Caco-2 (cell line): Measurements from ENCODE around the gene CLSTN2. TPM values are rescaled to one million over a fixed set of nuclear protein-coding genes. Genes with fewer than 3 reads are reported as not detected.

Experiments used
- BruUV-seq: library from RNA; stranded (reverse); fragments of 400-500 nt; replicated peaks from 2 replicates; lab custom pipeline; 2021; lab: Mats Ljungman, UMichigan
- CTCF ChIA-PET: fragments of 300-600 bp; sonication (Branson Sonifier 250); formaldehyde crosslinking; loops from one replicate; lab custom pipeline; 2022; ENCODE audit warnings: antibody characterized with exemption; lab: Charles Lee
- POLR2A ChIA-PET: fragments of 300-600 bp; sonication (Branson Sonifier 250); formaldehyde crosslinking; loops from one replicate; lab custom pipeline; 2022; ENCODE audit warnings: antibody characterized with exemption; lab: Charles Lee
- DNase-seq, 2 experiments: peaks; one replicate each; pipeline versions ENCODE4 v3.0.0 to v3.0.0-alpha.2; 2020 to 2022
- H3K27me3 ChIP-seq: replicated peaks from 2 replicates; pipeline ENCODE4 v1.6.0; 2011; ENCODE audit warnings: low read length; ENCODE audit not compliant: control insufficient read depth, insufficient read depth
- H3K36me3 ChIP-seq: 2 replicates; pipeline ENCODE4 v1.5.1; 2011; ENCODE audit warnings: low read length; ENCODE audit not compliant: control insufficient read depth, insufficient read depth
- H3K4me1 ChIP-seq: fragments of 250-450 bp; sonication (Bioruptor Pico); 2 replicates; pipeline ENCODE4 v1.5.1; 2020; ENCODE audit warnings: mild to moderate bottlenecking
- H3K4me3 ChIP-seq: 2 replicates; pipeline ENCODE4 v1.5.1; 2011; ENCODE audit warnings: low read depth, mild to moderate bottlenecking, control low read depth, low read length
- H3K9me3 ChIP-seq: fragments of 250-450 bp; sonication (Bioruptor Pico); 2 replicates; pipeline ENCODE4 v1.5.1; 2020; ENCODE audit warnings: mild to moderate bottlenecking, moderate library complexity
- H3K27ac Mint-ChIP-seq: one replicate; pipeline ENCODE4 v1.8.0; 2022; ENCODE audit warnings: mixed read lengths; ENCODE audit not compliant: unreplicated experiment
- H3K27me3 Mint-ChIP-seq: one replicate; pipeline ENCODE4 v1.8.0; 2022; ENCODE audit warnings: mixed read lengths; ENCODE audit not compliant: insufficient read depth, unreplicated experiment
- H3K36me3 Mint-ChIP-seq: one replicate; pipeline ENCODE4 v1.8.0; 2022; ENCODE audit warnings: mild to moderate bottlenecking, mixed read lengths; ENCODE audit not compliant: insufficient read depth, unreplicated experiment
- H3K4me1 Mint-ChIP-seq: one replicate; pipeline ENCODE4 v1.8.0; 2022; ENCODE audit warnings: low read depth, mixed read lengths; ENCODE audit not compliant: unreplicated experiment
- H3K4me3 Mint-ChIP-seq: one replicate; pipeline ENCODE4 v1.8.0; 2022; ENCODE audit warnings: mild to moderate bottlenecking, moderate library complexity, mixed read lengths; ENCODE audit not compliant: unreplicated experiment
- H3K9me3 Mint-ChIP-seq: one replicate; pipeline ENCODE4 v1.8.0; 2022; ENCODE audit warnings: mixed read lengths; ENCODE audit not compliant: unreplicated experiment
- CTCF ChIP-seq, 2 experiments: fragments of 200-600 bp in 1 of 2; IDR thresholded peaks; 1 replicate in 1 of 2; 2 replicates in 1 of 2; pipeline versions ENCODE4 v1.5.1 to v1.8.0; 2011 to 2022; ENCODE audit warnings: antibody characterized with exemption in 1 of 2, control low read depth in 1 of 2, inconsistent platforms in 1 of 2, low read depth in 1 of 2, low read length in 1 of 2, mild to moderate bottlenecking in 1 of 2, moderate library complexity in 1 of 2; ENCODE audit not compliant: insufficient read depth in 1 of 2, severe bottlenecking in 1 of 2, unreplicated experiment in 1 of 2
- intact Hi-C: fragments of 100-400 bp; cut with micrococcal nuclease; formaldehyde crosslinking; loops from one replicate; pipeline ENCODE4 v1.10.0; 2022; ENCODE audit not compliant: unreplicated experiment
- total RNA-seq: library from RNA; stranded (reverse); gene quantifications from 2 replicates; pipeline ENCODE4 v1.2.3, GENCODE V29; 2022

The CLSTN2 gene
- total RNA-seq, 1 experiment from 2014 or later, result 26.1 TPM

- H3K27me3 Mint-ChIP-seq, result no peaks in the 10 kb centered on the region
- no peak overlapping the region for H3K4me3 ChIP-seq
- H3K4me1 Mint-ChIP-seq, result no peaks in the 10 kb centered on the region
- H3K27ac Mint-ChIP-seq, result no peak overlapping the region
- intact Hi-C loops, result no loop called here
- no peaks in the 10 kb centered on the region for H3K27me3 ChIP-seq
- no peaks in the 10 kb centered on the region for H3K36me3 Mint-ChIP-seq
- DNase-seq, result no peak
- H3K36me3 ChIP-seq, result no peaks in the 10 kb centered on the region
- CTCF ChIA-PET, result no interaction called here
- H3K4me3 Mint-ChIP-seq, result no peak overlapping the region
- peaks cover 9% of the 10 kb centered on the region for H3K9me3 Mint-ChIP-seq
- no peaks in the 10 kb centered on the region for H3K9me3 ChIP-seq
- no peak for TF ChIP-seq CTCF (IDR thresholded peaks at IDR 0.05; ENCODE audit: insufficient read depth in 1 of 2, low read depth in 1 of 2, low read length in 1 of 2, severe bottlenecking in 1 of 2, unreplicated experiment in 1 of 2)
- POLR2A ChIA-PET, result no interaction called here
- H3K4me1 ChIP-seq, result 0 out of 2 replicates have a peak, but pooled peaks cover 4% of the 10 kb centered on the region
- no TSS peak for BruUV-seq
Observed at GRCh38 chr3:140563206-140563760, 628.3 kb downstream of the CLSTN2 start.

- Mint-ChIP-seq H3K4me3 (no peak overlapping the region), H3K36me3 (no peaks in the 10 kb centered on the region), H3K27ac (no peak overlapping the region), H3K9me3 (no peaks in the 10 kb centered on the region), H3K27me3 (no peaks in the 10 kb centered on the region), H3K4me1 (no peaks in the 10 kb centered on the region)
- no peaks in the 10 kb centered on the region for H3K27me3 ChIP-seq
- H3K4me1 ChIP-seq, result 0 out of 2 replicates have a peak, but pooled peaks cover 4% of the 10 kb centered on the region
- no peak overlapping the region for H3K4me3 ChIP-seq
- BruUV-seq, result no TSS peak
- POLR2A ChIA-PET, result no interaction called here
- TF ChIP-seq CTCF (IDR thresholded peaks at IDR 0.05; ENCODE audit: insufficient read depth in 1 of 2, low read depth in 1 of 2, low read length in 1 of 2, severe bottlenecking in 1 of 2, unreplicated experiment in 1 of 2), result no peak
- DNase-seq, result no peak
- H3K36me3 ChIP-seq, result no peaks in the 10 kb centered on the region
- intact Hi-C loops, result no loop called here
- H3K9me3 ChIP-seq, result no peaks in the 10 kb centered on the region
- CTCF ChIA-PET, result no interaction called here
Observed at GRCh38 chr3:140568131-140568530, 633.1 kb downstream of the CLSTN2 start.

GRCh38 chr3:140568842-140569520, 634.0 kb downstream of the CLSTN2 start:
- H3K4me1 Mint-ChIP-seq, result no peaks in the 10 kb centered on the region
- CTCF ChIA-PET, result no interaction called here
- no TSS peak for BruUV-seq
- no peaks in the 10 kb centered on the region for H3K36me3 Mint-ChIP-seq
- H3K4me3 Mint-ChIP-seq, result no peak overlapping the region
- H3K4me1 ChIP-seq, result no peaks in the 10 kb centered on the region
- DNase-seq, result no peak
- no peaks in the 10 kb centered on the region for H3K9me3 ChIP-seq
- no peak overlapping the region for H3K4me3 ChIP-seq
- H3K27me3 Mint-ChIP-seq, result no peaks in the 10 kb centered on the region
- POLR2A ChIA-PET, result no interaction called here
- no peak overlapping the region for H3K27ac Mint-ChIP-seq
- H3K27me3 ChIP-seq, result no peaks in the 10 kb centered on the region
- TF ChIP-seq CTCF (IDR thresholded peaks at IDR 0.05; ENCODE audit: insufficient read depth in 1 of 2, low read depth in 1 of 2, low read length in 1 of 2, severe bottlenecking in 1 of 2, unreplicated experiment in 1 of 2), result no peak
- intact Hi-C loops, result no loop called here
- H3K9me3 Mint-ChIP-seq, result no peaks in the 10 kb centered on the region
- no peaks in the 10 kb centered on the region for H3K36me3 ChIP-seq
